Activated CD8-positive, alpha-beta memory T cell treated with anti-CD3 and anti-CD28 coated beads for 36 hours (primary cell): ENCODE data around the gene SLC66A3. TPM values are rescaled to one million over a fixed set of nuclear protein-coding genes. Genes with fewer than 3 reads are reported as not detected.

Experiments
- CTCF ChIA-PET: fragments of 350-600 bp; sonication (Branson Sonifier 250); formaldehyde crosslinking; loops from one replicate; lab custom pipeline; 2021; ENCODE audit warnings: antibody characterized with exemption; lab: Charles Lee
- POLR2A ChIA-PET: fragments of 350-600 bp; sonication (Branson Sonifier 250); formaldehyde crosslinking; loops from one replicate; lab custom pipeline; 2021; ENCODE audit warnings: antibody characterized with exemption; lab: Charles Lee
- total RNA-seq, 2 experiments: library from RNA; stranded (reverse); gene quantifications; one replicate each; pipeline ENCODE4 v1.2.3, GENCODE V29; 2021

SLC66A3 gene
- total RNA-seq, 2 experiments from 2014 or later, result 10.2 to 11.1 TPM

DNA sequence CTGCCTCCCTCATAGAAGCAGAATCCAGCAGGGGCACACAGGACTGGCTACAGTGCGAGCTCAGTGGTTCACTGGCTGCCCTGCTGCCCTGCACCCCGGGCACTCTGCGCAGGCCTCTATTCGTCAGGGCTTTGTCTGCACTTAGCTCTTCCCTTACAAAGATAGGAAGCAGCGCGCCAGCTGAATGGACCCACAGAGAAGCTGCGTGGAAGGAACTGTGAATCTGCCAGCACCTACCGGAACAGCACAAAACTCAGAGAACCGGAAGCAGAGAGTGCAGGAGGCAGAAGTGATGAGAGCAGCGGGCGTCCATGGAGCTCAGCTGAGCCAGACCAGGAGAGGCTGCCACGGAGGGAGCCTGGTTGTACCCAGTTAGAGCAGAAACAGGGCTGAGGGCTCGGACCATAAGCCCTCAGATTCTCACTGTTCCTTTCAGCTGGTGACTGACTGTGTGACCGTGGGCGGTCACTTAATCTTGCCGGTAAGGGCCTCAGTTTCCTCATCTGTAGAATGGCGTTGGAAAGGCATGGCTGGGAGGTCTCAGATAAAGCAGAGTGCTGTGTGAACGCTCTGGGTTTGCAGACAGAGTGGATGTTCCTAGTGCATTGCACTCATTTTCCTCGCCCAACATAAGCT, 23.1 kb upstream of the SLC66A3 start:
- ChIA-PET CTCF (interaction anchor here (0.6 to 4.5 kb wide), 34 partner anchors 9 to 557 kb away, joined by 3 to 59 read pairs (median 3); partner anchors contain the start of genes PDIA6 and SLC66A3), POLR2A (interaction anchor here (0.6 to 2.5 kb wide), 4 partner anchors 23 to 350 kb away, joined by 3 to 9 read pairs (median 3); partner anchors contain the start of gene SLC66A3)

DNA sequence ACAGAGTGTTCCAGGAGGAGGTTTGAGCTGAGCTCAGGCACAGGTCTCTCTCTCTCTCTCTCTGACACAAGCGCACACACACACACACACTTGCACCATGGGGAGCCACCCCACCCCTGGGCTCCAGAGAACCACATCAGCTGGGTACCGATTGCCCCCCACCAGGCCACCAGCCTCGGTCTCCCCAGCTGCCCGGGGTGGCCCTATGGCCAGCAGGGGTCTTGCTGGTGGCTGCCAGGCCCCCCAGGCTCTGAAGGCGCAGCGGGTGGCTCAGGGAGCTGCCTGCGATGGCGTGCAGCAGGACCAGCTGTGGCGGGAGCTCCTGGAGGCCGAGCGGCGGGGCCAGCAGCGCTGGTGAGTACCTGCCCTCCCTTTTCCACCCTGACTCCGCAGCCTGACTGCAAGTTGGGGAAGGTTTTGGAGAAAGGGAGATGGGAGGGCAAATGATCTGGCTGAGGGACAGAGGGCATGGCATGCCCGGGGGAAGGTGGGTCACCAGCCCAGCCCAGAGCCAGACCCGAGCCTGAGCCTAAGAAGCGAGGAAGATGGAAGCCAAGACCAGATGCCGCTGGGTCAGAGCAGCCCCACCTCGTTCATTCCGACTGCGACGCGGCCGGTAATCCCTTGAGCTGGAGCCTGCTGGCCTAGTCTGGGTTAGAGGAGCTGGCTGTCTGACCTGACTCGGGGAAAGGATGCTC, 21.9 kb upstream of the SLC66A3 start:
- CTCF ChIA-PET, result interaction anchor here (0.6 to 4.5 kb wide), 25 partner anchors 10 to 556 kb away, joined by 3 to 59 read pairs (median 4); partner anchors contain the start of genes E2F6 and SLC66A3

DNA sequence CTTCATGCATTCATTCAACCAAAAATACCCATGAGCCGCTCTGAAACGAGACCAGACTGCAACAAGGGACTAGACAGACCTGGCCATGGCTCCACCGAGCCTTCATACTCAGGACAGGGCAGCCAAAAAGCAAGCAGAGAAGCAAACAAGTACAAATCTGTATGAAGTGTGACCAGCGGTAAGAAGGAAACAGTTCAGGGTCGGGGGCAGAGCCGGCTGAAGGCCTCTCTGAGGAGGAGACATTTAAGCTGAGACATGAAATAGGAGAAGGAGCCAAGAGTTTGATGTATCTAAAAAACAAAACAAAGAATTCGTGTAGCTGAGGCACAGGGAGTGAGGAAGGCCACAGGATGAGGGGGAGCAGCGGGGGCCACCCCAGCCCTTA, 21.3 kb upstream of the SLC66A3 start:
- POLR2A ChIA-PET, result no interaction called here
- CTCF ChIA-PET, result interaction anchor here (0.6 to 3.7 kb wide), 5 partner anchors 278 to 449 kb away, joined by 3 to 59 read pairs (median 5); partner anchors contain the start of gene E2F6

More for the DNA sequence above, 21.9 kb upstream of the SLC66A3 start:
- POLR2A ChIA-PET, result interaction anchor here (0.7 to 2.5 kb wide), 3 partner anchors 21 to 332 kb away, joined by 3 to 9 read pairs (median 5); partner anchors contain the start of gene SLC66A3

DNA sequence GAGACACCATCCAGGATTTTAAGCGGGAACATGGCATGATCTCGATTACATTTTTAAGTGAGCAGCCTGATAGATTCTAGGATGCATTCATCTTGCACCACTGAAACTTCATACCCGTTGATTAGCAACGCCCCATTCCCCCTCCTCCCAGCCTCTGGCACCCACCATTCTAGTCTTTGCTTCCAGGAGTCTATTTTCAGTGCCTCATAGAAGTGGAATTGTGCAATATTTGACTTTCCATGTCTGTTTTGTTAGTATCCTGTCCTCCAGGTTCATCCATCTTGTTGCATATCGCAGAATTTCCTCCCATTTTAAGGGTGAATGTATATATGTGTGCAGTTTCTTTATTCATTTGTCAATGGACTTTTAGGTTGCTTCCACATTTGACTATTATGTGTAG, 20.9 kb upstream of the SLC66A3 start:
- POLR2A ChIA-PET, result no interaction called here
- CTCF ChIA-PET, result interaction anchor here (0.6 to 3.7 kb wide), 3 partner anchors 330 to 448 kb away, joined by 3 to 59 read pairs (median 3); no protein-coding TSS in a partner anchor

DNA sequence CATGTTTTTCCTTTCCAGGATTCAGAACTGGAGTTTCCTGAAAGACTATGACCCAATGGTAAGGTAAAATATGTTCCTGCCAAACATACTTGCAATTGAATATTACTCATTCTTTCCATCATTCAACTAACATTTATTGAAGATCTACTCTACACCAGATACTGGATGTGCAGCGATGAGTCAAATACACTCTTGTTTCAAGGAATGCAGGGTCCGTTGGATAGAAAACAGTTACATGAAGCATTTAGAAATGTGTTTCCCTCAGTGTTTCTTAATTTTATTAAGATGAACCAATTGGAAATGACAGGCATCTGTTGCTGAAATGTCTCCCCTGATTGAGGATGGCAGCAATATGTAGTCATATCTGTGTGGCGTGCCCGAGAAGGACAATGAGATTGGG, 14.8 kb upstream of the SLC66A3 start:
- ChIA-PET POLR2A (no interaction called here), CTCF (interaction anchor here (0.7 kb wide), 1 partner anchor 11 kb away, joined by 4 read pairs; no protein-coding TSS in a partner anchor)

DNA sequence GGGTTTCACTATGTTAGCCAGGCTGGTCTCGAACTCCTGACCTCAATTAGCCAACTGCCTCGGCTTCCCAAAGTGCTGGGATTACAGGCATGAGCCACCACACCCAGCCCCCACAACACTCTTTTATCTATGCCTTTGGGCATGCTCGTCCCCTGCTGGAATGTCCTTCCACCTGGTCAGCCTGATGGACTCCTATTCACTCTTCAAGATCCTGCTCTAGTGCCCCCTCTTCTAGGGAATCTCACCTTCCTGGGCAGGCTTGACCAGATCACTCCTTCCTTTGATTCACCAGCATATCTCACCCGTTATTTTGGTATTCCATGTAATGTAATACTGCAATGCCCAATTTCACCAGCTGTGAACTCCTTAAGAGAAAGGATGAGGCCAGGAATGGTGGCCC, 13.9 kb upstream of the SLC66A3 start:
- CTCF ChIA-PET, result no interaction called here
- POLR2A ChIA-PET, result interaction anchor here (0.7 kb wide), 1 partner anchor 58 kb away, joined by 3 read pairs; no protein-coding TSS in a partner anchor

DNA sequence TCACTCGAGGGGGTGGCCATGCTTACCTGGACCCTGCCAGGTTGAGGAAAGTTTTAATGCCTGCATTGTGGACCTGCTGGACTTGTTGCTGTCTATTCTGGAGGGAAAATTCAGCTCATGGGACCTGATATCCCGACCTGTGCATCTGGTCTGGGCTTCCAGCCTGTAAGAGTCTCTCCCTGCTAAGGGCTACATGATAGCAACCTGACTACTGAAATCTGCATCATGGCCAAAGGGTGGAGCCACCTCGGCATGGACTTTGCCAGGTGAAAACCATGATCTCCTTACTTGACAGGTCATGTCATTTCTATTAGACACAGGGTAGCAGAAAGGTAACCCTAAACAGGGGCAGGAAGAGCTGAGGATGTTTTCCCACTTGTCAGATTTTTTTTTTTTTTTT, 12.9 kb upstream of the SLC66A3 start:
- CTCF ChIA-PET, result interaction anchor here (2.6 kb wide), 1 partner anchor 10 kb away, joined by 17 read pairs; a partner anchor contains a TSS
- POLR2A ChIA-PET, result no interaction called here

DNA sequence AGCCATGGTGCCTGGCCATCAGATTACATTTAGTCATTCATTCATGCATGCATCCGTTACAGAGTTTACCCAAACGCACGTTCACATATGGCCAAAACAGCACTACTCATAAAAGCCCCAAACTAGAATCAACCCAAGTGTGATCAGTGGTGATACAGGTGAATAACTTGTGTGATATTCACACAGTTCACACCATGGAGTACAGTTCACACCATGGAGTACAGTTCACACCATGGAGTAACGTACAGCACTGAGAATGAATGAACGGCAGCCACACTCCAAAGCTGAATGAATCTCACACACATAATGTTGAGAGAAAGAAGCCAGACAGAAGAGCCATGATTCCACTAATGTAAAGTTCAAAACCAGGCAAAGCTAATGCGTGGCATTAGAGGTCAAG, 12.3 kb upstream of the SLC66A3 start:
- ChIA-PET CTCF (interaction anchor here (2.6 kb wide), 1 partner anchor 10 kb away, joined by 17 read pairs; a partner anchor contains a TSS), POLR2A (no interaction called here)

DNA sequence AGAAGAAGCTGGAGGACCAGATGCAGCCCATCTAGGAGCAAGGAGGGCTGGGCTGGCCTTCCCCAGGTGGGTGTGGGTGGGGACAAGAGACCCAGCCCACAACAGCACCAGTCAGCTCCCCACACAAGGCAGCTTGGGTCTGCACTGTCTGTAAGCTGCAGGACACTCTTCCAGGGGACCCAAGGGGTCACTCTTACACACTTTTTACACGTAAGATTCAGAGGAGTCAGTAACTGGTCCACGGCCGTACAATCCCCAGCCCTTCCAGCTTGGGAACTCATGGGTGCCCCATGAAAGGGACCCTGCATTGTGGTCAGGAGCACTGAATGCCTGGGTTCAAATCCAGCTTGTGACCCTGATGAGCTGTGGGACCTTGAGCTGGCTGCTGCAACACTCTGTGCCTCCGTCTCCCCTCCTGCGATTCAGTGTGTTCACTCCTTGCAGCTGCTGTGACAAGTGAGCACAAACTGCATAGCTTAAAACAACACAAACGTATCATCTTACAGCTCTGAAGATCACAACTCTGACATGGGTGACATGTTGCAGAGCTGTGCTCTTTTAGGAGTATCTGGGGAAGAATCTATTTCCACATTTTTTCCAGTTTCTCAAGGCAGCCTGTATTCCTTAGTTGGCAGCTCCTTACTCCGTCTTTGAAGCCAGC, 11.1 kb upstream of the SLC66A3 start:
- CTCF ChIA-PET, result interaction anchor here (2.6 kb wide), 1 partner anchor 11 kb away, joined by 17 read pairs; a partner anchor contains a TSS
- POLR2A ChIA-PET, result no interaction called here

DNA sequence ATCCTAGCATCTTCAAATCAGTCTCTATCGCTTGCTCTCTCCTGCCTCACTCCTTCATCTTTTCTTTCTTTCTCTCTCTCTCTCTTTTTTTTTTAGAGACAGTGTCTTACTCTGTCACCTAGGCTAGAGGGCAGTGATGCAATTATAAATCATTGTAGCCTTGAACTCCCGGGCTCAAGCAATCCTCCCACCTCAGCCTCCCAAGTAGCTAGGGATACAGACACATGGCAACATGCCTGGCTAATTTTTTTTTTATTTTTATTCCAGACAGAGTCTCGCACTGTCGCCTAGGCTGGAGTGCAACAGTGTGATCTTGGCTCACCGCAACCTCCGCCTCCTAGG, 10.6 kb upstream of the SLC66A3 start:
- CTCF ChIA-PET, result no interaction called here
- POLR2A ChIA-PET, result no interaction called here

DNA sequence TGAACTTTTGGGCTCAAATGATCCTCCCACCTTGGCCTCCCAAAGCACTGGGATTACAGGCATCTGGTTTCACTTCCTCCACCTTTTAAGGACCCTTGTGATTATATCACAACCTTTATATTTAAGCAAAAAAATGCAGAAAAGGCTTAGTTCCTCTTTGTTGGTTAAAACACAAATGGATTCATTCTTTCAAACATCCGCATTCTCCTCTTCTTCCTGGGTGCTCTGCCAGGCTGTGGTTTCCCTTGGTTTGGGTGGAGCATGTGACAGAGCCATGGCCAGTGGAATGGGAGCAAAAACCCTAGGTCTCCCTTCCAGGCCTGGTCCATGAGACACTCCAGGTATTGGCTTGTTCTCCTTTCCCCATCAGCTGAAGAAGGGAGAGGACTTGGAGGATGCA, 9.9 kb upstream of the SLC66A3 start:
- ChIA-PET POLR2A (no interaction called here), CTCF (no interaction called here)

DNA sequence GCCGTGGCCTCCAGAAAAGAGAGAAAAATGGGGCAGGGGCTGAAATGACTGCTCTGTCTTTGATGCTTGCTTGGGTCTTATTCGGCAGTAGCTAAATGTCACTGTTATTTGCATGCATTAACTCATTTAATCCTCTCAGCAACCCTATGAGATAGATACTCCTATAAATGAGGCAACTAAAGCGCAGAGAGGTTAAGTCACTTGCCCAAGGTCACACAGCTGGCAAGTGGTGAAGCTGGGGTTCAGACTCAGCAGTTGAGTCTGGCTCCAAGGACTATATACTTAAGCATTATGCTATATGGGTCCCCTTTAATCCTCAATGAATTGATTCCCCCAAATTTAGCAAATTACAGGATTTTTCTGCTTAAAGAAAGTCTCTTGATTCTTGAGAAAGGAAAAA, 9.2 kb upstream of the SLC66A3 start:
- CTCF ChIA-PET, result no interaction called here

DNA sequence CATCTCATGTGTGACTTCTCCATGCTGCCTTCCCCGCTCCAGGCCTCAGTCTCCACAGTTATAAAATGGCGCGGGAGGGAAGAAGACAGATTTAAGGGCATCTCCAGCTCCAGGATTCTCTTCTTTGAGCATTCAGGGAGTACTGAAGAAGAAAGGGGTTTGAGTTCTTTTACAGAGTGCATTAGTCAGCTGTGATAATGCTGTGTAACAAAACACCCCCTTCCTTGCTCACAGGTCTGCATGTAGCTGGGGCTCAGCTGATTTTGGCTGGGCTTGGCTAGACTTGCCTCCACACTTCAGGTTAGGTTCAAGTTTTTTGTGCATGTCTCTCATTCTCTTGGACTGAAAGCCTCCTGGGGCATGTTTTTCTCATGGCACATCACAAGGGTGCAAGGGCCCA, 8.0 kb upstream of the SLC66A3 start:
- POLR2A ChIA-PET, result no interaction called here
- CTCF ChIA-PET, result no interaction called here

More for the DNA sequence above, 9.2 kb upstream of the SLC66A3 start:
- POLR2A ChIA-PET, result no interaction called here

DNA sequence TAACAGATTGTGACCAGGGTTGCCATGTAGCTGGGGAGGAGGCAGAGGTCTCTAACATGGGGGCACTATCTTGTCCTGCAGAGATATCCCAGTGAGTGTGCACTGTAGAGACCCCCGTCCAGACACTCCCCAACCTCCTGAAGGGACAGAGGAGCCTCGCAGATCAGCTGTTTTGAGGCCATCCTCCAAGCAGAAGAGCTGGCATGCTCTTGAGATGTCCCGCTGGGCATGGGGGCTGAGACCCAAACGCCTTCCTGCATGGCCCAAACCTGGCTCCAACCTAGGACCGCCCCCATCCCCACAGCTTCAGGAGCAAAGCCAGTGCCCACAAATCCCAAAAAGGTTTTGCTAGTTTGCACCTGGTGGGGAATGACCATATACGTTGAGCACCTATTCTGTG, 2.7 kb upstream of the SLC66A3 start:
- ChIA-PET POLR2A (interaction anchor here (0.5 kb wide), 1 partner anchor 8 kb away, joined by 5 read pairs; no protein-coding TSS in a partner anchor), CTCF (interaction anchor here (1.6 kb wide), 1 partner anchor 20 kb away, joined by 4 read pairs; a partner anchor contains a TSS)

DNA sequence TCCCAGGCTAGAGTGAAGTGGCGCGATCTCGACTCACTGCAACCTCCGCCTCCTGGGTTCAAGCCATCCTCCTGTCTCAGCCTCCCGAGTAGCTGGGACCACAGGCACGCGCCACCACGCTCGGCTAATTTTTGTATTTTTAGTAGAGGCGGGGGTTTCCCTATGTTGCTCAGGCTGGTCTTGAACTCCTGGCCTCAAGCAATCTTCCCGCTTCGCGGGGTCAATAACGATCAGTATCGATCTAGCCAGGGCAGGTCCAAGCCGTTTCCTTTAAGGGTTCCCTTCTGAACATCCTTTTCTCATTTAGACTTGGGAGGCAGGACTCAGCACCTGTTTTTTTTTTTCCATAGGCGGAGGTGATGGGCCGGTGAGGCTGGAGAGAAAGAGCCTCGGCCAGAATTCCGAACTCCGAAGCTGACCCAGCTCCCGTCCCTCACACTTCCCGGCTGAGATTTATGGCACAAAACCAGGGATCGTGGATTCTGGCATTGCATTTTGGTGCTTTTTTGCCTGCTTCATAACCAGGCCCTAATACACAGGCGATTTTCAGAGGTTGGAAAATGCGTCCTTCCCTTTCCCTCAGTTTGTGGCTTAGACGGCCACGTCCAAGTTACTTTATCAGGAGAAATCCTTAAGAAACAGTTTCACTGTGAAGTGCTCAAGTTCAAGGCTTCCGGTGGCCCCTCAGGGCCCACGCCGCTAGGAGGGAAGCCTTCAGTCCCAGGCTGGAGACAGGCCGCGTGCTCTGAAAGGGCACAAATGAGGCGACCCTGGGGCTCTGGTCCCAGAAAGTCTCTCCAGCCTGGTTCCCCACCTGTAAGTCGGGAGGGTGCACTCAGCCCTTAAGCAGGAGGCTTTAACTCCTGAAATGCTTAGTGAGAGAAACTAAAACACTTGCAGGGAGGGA, 998 bp upstream of the SLC66A3 start:
- ChIA-PET CTCF (interaction anchor here (2.4 kb wide), 1 partner anchor 21 kb away, joined by 11 read pairs; a partner anchor contains a TSS), POLR2A (interaction anchor here (0.7 to 2.4 kb wide), 2 partner anchors 22 to 66 kb away, joined by 9 to 10 read pairs; a partner anchor contains a TSS)

DNA sequence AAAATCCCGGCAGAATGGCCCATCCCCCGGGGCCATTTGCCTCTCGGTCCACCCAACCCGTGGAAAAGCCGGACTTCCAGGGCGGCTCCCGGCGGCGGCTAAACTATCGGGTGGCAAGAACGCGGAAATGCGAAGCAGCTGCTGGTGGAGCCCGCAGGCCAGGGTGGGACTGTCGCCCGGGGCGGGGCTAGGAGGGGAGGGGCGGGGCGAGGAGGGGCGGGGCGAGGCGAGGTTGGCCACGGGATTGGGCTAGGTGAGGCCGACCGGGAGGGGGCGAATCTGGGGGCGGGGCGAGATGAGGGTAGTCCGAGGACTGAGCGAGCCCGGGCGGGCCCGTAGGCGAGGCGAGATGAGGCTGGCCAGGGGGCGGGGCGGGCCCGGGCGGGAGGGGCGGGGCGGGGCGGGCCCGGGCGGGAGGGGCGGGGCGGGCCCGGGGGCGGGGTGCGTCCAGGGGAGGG, 315 bp upstream of the SLC66A3 start:
- CTCF ChIA-PET, result interaction anchor here (0.7 to 2.4 kb wide), 2 partner anchors 22 to 492 kb away, joined by 3 to 11 read pairs; a partner anchor contains a TSS
- POLR2A ChIA-PET, result interaction anchor here (0.9 to 2.4 kb wide), 3 partner anchors 23 to 342 kb away, joined by 3 to 10 read pairs (median 9); partner anchors contain the start of genes PDIA6 and ROCK2

DNA sequence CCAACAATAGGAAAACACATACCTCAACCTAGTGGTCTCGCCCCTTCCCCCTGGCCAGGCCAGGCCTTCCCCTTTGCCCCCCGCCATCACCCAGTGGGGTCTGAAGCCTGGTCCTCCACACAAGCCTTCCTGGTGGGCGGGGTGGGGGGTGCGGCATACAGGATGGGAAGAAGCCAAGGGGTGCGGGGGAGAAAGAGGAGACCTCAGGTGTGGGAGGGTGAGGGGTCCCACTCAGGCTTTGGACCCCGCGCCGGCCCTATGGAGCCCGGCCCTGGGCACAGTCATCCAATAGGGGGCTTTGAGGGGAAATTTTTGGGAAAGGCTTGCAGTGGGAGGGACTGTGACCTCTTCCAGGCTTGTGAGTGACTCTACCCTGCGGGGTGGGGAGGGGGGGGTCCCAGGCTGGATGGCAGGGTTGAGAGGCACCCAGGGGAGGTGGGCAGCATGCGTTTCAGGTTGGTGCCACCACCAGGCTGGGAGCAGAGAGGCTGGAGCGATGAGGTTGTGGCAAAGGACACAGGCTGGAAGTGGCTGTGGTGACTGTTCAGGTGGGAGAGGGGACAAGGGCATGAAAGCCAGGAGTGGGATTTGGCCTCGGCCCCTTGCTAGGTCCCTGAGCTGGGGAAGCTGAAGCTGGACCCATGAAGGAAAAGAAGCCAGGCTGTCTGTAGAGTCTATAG, 1.3 kb downstream of the SLC66A3 start:
- ChIA-PET POLR2A (interaction anchor here (0.6 kb wide), 1 partner anchor 466 kb away, joined by 3 read pairs; no protein-coding TSS in a partner anchor), CTCF (interaction anchor here (0.5 to 2.4 kb wide), 2 partner anchors 24 to 304 kb away, joined by 4 to 11 read pairs; a partner anchor contains a TSS)
